ENCODE results near the gene TDRD7.

Gene TDRD7

GRCh38 chr9:97502222-97502983 is 90.5 kb downstream of the TDRD7 start (continued):
- TF ChIP-seq HIC1 (tag by site-specific recombination; IDR thresholded peaks at IDR 0.05), result peak; percentile 51; the same call in 1 of the 2 replicates
- no peak for TF ChIP-seq ZXDB (tag by site-specific recombination; IDR thresholded peaks at IDR 0.05)
- no peak for TF ChIP-seq ZFP41 (tag by site-specific recombination; IDR thresholded peaks at IDR 0.05; ENCODE audit: borderline replicate concordance)
- no peak for TF ChIP-seq ZNF558 (tag by site-specific recombination; IDR thresholded peaks at IDR 0.05)
- no peak for TF ChIP-seq OSR2 (tag by site-specific recombination; IDR thresholded peaks at IDR 0.05)
- no peak for TF ChIP-seq ZBTB17 (tag by site-specific recombination; IDR thresholded peaks at IDR 0.05)
- no peak for TF ChIP-seq ZNF777 (tag by site-specific recombination; IDR thresholded peaks at IDR 0.05; ENCODE audit: borderline replicate concordance)
- TF ChIP-seq ZNF837 (tag by site-specific recombination; IDR thresholded peaks at IDR 0.05), result no peak
- no peak for TF ChIP-seq ZNF157 (tag by site-specific recombination; IDR thresholded peaks at IDR 0.05)
- no peak for TF ChIP-seq ZNF221 (tag by site-specific recombination; IDR thresholded peaks at IDR 0.05; ENCODE audit: borderline replicate concordance)
- no peak for TF ChIP-seq ZNF214 (tag by site-specific recombination; IDR thresholded peaks at IDR 0.05; ENCODE audit: borderline replicate concordance)
- no peak for TF ChIP-seq ZNF24 (tag by site-specific recombination; IDR thresholded peaks at IDR 0.05)
- TF ChIP-seq ZNF138 (tag by site-specific recombination; IDR thresholded peaks at IDR 0.05; ENCODE audit: borderline replicate concordance), result no peak
- no peak for TF ChIP-seq ZNF623 (tag by site-specific recombination; IDR thresholded peaks at IDR 0.05)
- TF ChIP-seq ZNF121 (tag by site-specific recombination; IDR thresholded peaks at IDR 0.05), result no peak
- TF ChIP-seq ZNF658 (tag by site-specific recombination; IDR thresholded peaks at IDR 0.05), result no peak
- no peak for TF ChIP-seq ZNF768 (tag by site-specific recombination; IDR thresholded peaks at IDR 0.05)
- TF ChIP-seq ZNF140 (tag by site-specific recombination; IDR thresholded peaks at IDR 0.05), result no peak
- TF ChIP-seq ZNF398 (tag by site-specific recombination; IDR thresholded peaks at IDR 0.05), result peak; percentile 33; the same call in 1 of the 2 replicates
- TF ChIP-seq ZNF621 (tag by site-specific recombination; IDR thresholded peaks at IDR 0.05), result no peak
- TF ChIP-seq ZNF174 (tag by site-specific recombination; IDR thresholded peaks at IDR 0.05), result no peak
- TF ChIP-seq SCRT1 (tag by site-specific recombination; IDR thresholded peaks at IDR 0.05; ENCODE audit: borderline replicate concordance), result no peak
- no peak for TF ChIP-seq ZNF394 (tag by site-specific recombination; IDR thresholded peaks at IDR 0.05; ENCODE audit: borderline replicate concordance)
- TF ChIP-seq KLF10 (tag by site-specific recombination; IDR thresholded peaks at IDR 0.05), result no peak
- TF ChIP-seq ZNF707 (tag by site-specific recombination; IDR thresholded peaks at IDR 0.05), result no peak
- TF ChIP-seq ZNF184 (tag by site-specific recombination; IDR thresholded peaks at IDR 0.05), result no peak
- no peak for TF ChIP-seq ZBTB1 (tag by site-specific recombination; IDR thresholded peaks at IDR 0.05)

All from HEK293 (cell line).